HG03342 (cell line): ENCODE measurements around the gene CEP295NL.
"Not testable (repeated sequence)": the region's sequence is repeated elsewhere in the genome, so short reads cannot be mapped to it uniquely, and the experiment has no call there.

ENCODE experiments used
- ATAC-seq: cut with Tn5 transposase; IDR thresholded peaks from one replicate; pipeline ENCODE4 v1.9.1; 2021; ENCODE audit warnings: mild to moderate bottlenecking, moderate library complexity; ENCODE audit not compliant: unreplicated experiment

The CEP295NL gene

GRCh38 chr17:78905541-78905940, 2.5 kb upstream of the CEP295NL start:
- no peak for ATAC-seq

- ATAC-seq = no peak
Observed at GRCh38 chr17:78905116-78905515, 2.1 kb upstream of the CEP295NL start.

DNA sequence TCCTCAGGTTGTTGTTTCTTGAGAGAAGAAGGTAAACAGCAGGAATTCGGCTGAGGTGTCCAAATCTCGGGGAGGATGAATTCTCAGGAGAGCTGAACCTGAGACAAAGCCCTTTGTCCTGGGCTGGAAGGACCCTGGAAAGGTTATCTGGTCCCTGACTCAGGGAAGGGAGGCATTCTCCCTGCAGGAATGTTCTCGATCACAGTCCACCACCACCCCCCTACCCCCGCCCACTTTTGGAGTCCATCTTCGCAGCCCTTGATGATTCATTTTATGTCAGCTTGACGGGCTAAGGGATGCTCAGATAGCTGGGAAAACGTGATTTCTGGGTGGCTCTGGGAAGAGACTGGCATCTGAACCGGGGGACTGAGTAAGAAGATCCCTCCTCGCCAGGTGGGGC, 1.4 kb upstream of the CEP295NL start:
- no peak for ATAC-seq

- ATAC-seq = not testable (repeated sequence)
Observed at GRCh38 chr17:78902231-78902630, 770 bp downstream of the CEP295NL start.

- no peak for ATAC-seq
Observed at GRCh38 chr17:78901806-78902205, 1.2 kb downstream of the CEP295NL start.

- ATAC-seq = no peak
Observed at GRCh38 chr17:78900816-78901215, 2.2 kb downstream of the CEP295NL start.

DNA sequence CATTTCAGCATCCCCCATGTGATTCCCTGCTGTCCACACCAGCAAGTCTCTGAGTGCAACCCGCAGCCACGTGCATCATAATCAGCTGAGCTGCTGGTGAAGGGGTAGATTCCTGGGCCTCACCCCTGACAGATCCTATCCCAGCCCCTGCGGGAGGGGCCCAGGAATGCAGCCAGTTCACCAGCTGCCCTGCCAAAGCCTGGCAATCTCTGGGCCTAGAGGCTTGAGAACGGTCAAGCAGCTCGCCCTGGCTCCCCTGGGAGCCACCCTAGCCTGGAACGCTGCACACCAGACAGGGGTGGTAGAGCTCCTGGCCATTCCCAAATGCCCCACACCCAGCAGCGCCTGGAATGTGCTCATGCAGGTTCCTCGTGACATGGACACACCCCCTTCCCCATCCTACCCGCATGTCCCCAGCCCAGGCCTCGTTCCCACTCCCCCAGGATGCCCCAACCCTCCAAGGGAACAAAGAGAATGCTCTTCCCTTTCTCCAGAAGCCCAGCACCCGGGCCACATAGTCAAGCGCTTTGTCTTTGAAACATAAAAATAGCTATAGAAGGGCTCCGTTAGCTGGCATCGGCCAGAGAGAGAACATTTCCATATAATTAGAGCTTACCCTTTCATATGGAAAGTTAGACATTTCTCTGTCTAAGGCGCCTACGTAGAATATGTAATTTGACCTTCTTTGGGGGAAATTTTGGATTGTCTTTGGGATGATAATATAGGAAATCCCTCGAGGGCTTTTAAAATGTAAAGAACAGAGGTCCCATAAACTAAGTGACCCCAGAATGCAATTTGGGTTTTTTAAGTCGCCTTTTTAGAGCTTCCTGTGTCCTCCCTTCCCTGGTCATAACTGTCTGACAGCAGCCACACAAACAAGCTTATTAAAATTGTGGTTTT, 3.4 kb downstream of the CEP295NL start:
- no peak for ATAC-seq

- no peak for ATAC-seq
Observed at GRCh38 chr17:78898947-78899346, 4.1 kb downstream of the CEP295NL start.

DNA sequence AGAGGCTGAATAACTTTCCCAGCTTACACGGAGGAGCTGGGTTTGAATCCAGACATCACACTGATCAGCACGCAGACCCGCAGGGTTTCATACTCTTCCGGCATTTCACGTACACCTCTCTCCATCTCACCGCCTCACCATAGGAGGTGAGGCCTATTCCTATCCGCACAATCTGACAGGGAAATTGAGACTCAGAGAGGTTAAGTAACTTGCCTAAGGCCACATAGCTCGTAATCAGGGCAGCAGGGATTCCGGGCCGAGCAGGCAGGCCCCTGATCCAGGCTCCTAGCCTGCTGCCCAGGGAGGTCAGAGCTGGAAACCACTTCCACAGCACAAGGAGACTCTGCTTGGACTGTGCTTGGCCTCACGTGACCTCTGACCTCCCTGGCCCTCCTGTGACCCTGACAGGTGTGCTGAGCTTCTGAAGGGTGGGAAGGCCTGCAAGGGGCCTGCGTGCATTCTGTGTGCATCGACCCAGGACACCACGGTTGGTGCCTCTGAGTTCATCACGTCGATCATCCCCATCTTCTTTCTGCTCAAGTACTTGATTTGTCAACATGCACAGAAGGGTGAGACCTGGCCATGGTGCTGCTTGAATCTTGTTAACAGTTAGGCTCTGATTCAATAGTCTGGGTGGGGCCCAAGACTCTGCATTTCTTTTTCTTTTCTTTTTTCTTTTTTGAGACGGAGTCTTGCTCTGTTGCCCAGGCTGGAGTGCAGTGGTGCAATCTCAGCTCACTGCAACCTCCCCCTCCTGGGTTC, 4.7 kb downstream of the CEP295NL start:
- ATAC-seq = no peak

DNA sequence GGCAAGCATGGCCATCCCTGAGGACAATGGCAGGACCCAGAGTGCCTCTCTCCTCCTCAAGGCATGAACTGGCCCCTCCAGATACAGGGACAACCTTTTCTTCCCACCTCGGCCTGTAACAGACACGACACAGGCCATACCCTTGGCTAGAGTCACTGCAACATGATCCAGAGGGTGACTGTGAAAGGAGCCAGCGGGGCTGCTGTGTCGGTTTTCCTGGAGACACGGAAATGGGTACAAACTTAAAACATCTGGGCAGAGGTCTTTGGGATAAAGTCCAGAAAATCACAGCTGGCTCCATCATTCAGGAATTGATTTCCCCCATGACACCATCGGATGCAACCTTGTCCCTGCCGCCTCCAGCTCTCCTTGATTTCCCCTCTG, 5.3 kb downstream of the CEP295NL start:
- no peak for ATAC-seq

DNA sequence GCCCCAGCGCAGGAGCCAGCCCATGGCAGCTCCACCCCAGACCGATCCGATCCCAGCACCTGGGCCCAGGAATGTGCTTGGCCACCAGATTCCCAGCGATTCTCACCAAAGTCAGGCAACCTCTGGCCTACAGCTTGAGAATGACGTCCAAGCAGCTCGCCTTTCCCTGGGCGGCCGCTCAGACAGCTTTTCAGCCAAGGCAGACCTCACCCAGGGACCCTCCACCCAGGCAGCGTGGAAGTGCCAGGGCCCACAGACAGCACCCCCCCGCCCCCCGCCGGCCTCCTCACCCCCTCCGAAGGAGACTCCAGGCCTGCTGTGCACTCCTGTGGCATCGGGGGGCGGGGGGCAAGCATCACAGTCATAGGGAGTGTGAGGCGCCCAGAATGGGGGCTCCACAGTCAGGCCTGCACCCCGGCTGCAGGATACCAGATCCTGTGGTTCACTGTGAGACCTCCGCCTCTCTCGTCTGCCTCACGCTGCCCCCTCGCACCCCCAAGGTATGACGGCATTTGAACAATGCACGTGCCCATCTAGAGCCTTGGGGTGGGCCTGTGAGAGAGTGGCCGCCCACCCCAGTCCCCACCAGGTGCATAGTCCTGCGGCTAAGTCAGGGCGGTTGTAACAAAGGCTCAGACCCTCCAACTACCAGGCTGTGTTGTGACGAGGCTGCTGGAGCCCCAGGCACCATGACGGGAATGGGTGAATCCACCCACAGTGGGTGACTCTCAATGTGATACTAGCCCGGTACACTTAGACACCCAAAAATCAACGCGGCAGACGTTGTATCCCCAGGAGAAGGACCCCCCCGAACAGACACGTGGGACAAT, 6.0 kb downstream of the CEP295NL start:
- ATAC-seq = no peak

DNA sequence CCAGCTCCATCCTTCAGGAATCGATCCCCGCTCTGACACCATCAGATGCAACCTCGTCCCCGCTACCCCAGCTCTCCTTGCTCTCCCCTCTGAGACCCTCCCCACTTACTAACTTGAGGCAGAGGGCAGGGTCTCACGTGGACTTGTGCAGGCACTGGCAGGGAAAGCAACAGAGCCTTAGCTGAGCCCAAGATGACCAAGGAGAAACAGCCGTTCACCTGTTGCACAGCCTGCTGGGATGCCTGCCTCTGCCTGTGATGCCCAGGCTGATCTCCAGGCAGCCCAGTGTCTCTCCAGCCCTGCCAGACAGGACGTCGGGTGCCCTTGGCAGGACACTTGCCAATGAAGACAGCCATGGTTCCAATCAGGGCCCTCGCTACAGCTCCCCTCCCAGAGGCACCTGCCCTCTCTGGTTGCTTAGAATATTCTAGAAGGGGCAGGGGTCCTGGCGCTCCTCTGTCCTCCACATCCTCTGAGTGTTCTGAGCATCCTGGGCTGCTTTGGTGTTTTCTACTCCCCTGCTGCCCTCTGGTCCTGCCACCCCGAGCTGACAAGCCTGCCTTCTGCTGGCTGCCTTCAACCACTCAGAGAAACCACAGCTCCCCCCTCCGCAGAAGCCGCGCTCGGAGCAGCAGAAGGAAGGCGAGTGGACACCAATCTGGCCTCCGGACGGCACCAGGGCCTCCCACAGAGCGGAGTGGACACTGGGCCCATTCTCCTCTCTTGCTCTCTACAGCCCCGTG, 6.7 kb downstream of the CEP295NL start:
- ATAC-seq = no peak

GRCh38 chr17:78895322-78895721, 7.7 kb downstream of the CEP295NL start:
- no peak for ATAC-seq

GRCh38 chr17:78893684-78894083, 9.3 kb downstream of the CEP295NL start:
- ATAC-seq = no peak

- no peak for ATAC-seq
Observed at GRCh38 chr17:78892936-78893379, 10.0 kb downstream of the CEP295NL start.

DNA sequence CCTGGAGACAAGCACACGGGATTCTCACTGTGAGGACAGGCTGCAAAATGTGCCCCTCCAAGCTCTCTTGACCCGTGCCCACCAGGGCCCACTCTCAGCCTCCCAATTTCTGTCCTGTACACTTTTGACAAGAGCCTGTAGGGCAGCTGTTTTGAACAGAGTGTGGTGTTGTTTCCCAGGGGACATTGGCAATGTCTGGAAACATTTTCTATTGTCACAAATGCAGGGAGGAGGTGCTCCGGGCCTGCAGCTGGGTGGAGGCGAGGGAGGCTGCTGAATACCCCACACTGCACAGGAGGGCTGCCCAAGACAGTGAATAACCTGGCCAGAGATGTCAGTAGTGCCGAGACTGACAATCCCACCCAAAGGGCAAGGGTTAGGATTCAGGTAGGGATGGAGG, 10.5 kb downstream of the CEP295NL start:
- no peak for ATAC-seq

DNA sequence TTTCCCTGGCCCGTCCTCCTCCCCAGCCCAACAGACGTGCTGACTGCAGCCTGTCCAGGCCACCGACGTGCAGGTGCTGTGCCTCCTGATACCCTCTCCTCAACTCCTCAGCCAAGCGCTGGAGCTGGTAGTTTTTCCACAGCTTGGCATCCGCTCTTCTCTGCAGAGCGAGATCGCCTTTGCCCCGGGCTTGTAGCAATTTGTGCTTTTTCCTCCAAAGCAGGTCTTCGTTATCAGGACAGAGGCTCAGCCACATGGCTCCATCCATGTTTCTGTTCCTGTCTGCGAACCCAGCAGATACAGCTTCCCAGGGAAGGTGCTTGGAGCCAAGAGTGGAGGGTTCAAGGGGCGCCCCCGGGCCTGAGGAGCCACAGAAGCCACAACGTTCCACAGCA, 10.9 kb downstream of the CEP295NL start:
- no peak for ATAC-seq

GRCh38 chr17:78891406-78892061, 11.5 kb downstream of the CEP295NL start:
- ATAC-seq = no peak

DNA sequence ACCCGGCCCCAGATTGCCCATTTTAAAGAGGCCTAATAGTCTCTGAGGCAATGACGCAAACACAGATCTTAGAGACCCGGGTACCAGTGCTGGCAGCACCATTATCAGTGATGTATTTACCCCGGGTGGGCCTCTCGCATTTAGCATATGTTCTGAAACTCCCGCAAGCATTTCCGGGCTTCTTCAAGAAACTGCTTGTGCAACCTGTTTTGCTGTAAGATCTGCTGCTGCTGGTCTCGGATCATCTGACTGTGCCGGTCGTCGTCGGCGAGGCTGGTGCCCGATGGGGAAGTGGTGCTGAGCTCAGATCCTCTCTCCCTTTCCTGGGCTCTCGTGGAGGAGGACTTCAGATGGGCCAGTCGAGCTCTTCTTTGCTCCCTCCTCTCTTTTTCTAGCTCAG, 12.5 kb downstream of the CEP295NL start:
- no peak for ATAC-seq

DNA sequence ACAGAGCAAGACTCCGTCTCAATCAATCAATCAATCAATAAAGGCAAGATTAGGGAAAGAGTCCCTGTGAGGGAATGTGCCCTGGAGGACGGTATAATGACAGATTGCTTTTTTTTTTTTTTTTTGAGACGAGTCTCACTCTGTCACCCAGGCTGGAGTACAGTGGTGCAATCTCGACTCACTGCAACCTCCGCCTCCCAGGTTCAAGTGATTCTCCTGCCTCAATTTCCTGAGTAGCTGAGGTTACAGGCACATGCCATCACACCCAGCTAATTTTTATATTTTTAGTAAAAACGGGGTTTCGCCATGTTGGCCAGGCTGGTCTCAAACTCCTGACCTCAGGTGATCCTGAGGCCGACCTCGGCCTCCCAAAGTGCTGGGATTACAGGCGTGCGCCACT, 12.9 kb downstream of the CEP295NL start:
- ATAC-seq = not testable (repeated sequence)
